ENCODE measurements around the gene NUDCD3. TPM values are rescaled to one million over a fixed set of nuclear protein-coding genes. Genes with fewer than 3 reads are reported as not detected.

NUDCD3 gene
- total RNA-seq, 4 donors from 2014 or later = 57.0 to 92.3 (median 75.2) TPM

GRCh38 chr7:44521347-44522095 is 31.1 kb upstream of the NUDCD3 start:
- H3K36me3 ChIP-seq = peaks cover 0 to 3% of the 10 kb centered on the region in 2 donors
- no peaks in the 10 kb centered on the region for H3K4me1 ChIP-seq
- H3K4me3 ChIP-seq = no peak overlapping the region
- TF ChIP-seq CTCF (IDR thresholded peaks at IDR 0.05) (no peak), POLR2AphosphoS5 (IDR thresholded peaks at IDR 0.05) (no peak), EP300 (IDR thresholded peaks at IDR 0.05) (no peak), POLR2A (IDR thresholded peaks at IDR 0.05) (no peak)
- H3K27me3 ChIP-seq = no peaks in the 10 kb centered on the region
- no peak for ATAC-seq
- WGBS, 2 donors (ENCODE audit: low coverage in 1 of 2) = 72 to 83% methylated on average over 2 to 8 of the region's 15 CpGs
- peaks cover 0 to 28% (median 0%) of the 10 kb centered on the region in 3 donors for H3K9me3 ChIP-seq
- no peak overlapping the region for H3K27ac ChIP-seq

GRCh38 chr7:44520574-44520973 is 30.1 kb upstream of the NUDCD3 start:
- no peaks in the 10 kb centered on the region for H3K4me1 ChIP-seq
- peaks cover 0 to 3% of the 10 kb centered on the region in 2 donors for H3K36me3 ChIP-seq
- no peak for TF ChIP-seq CTCF (IDR thresholded peaks at IDR 0.05)
- no peak for TF ChIP-seq POLR2A (IDR thresholded peaks at IDR 0.05)
- no peak for TF ChIP-seq EP300 (IDR thresholded peaks at IDR 0.05)
- TF ChIP-seq POLR2AphosphoS5 (IDR thresholded peaks at IDR 0.05) = no peak
- H3K9me3 ChIP-seq = peaks cover 0 to 18% (median 0%) of the 10 kb centered on the region in 3 donors
- no peaks in the 10 kb centered on the region for H3K27me3 ChIP-seq
- no peak overlapping the region for H3K27ac ChIP-seq
- ATAC-seq = no peak
- no peak overlapping the region for H3K4me3 ChIP-seq
- 86% methylated on average over 2 of the region's 5 CpGs; no CpG with 5 or more reads in 1 of the 2 donors for WGBS, 2 donors (ENCODE audit: low coverage in 1 of 2)

GRCh38 chr7:44519546-44519945 is 29.1 kb upstream of the NUDCD3 start:
- ATAC-seq = no peak
- WGBS, 2 donors (ENCODE audit: low coverage in 1 of 2) = 38 to 47% methylated on average over 3 to 6 of the region's 7 CpGs
- peaks cover 0 to 8% (median 0%) of the 10 kb centered on the region in 3 donors for H3K9me3 ChIP-seq

GRCh38 chr7:44518761-44519160 is 28.3 kb upstream of the NUDCD3 start:
- Histone ChIP-seq H3K27me3 (no peaks in the 10 kb centered on the region), H3K4me1 (no peaks in the 10 kb centered on the region), H3K36me3 (peaks cover 0 to 3% of the 10 kb centered on the region in 2 donors), H3K9me3 (no peaks in the 10 kb centered on the region), H3K4me3 (no peak overlapping the region), H3K27ac (no peak overlapping the region)
- TF ChIP-seq EP300 (IDR thresholded peaks at IDR 0.05) (no peak), POLR2AphosphoS5 (IDR thresholded peaks at IDR 0.05) (no peak), POLR2A (IDR thresholded peaks at IDR 0.05) (no peak), CTCF (IDR thresholded peaks at IDR 0.05) (no peak)
- WGBS, 2 donors (ENCODE audit: low coverage in 1 of 2) = 64 to 77% methylated on average over 3 of the region's 3 CpGs
- no peak for ATAC-seq

More at GRCh38 chr7:44519546-44519945, 29.1 kb upstream of the NUDCD3 start:
- no peaks in the 10 kb centered on the region for H3K27me3 ChIP-seq
- H3K27ac ChIP-seq = no peak overlapping the region
- H3K4me1 ChIP-seq = no peaks in the 10 kb centered on the region
- H3K4me3 ChIP-seq = no peak overlapping the region
- H3K36me3 ChIP-seq = peaks cover 0 to 3% of the 10 kb centered on the region in 2 donors
- TF ChIP-seq POLR2A (IDR thresholded peaks at IDR 0.05) (no peak), POLR2AphosphoS5 (IDR thresholded peaks at IDR 0.05) (no peak), EP300 (IDR thresholded peaks at IDR 0.05) (no peak), CTCF (IDR thresholded peaks at IDR 0.05) (no peak)

GRCh38 chr7:44517175-44517574 is 26.7 kb upstream of the NUDCD3 start:
- Histone ChIP-seq H3K36me3 (peaks cover 0 to 3% of the 10 kb centered on the region in 2 donors), H3K9me3 (no peaks in the 10 kb centered on the region), H3K4me1 (no peaks in the 10 kb centered on the region), H3K4me3 (no peak overlapping the region), H3K27me3 (no peaks in the 10 kb centered on the region), H3K27ac (no peak overlapping the region)
- no peak for ATAC-seq
- TF ChIP-seq EP300 (IDR thresholded peaks at IDR 0.05) (no peak), CTCF (IDR thresholded peaks at IDR 0.05) (no peak), POLR2AphosphoS5 (IDR thresholded peaks at IDR 0.05) (no peak), POLR2A (IDR thresholded peaks at IDR 0.05) (no peak)
- WGBS, 2 donors (ENCODE audit: low coverage in 1 of 2) = no CpG with 5 or more reads among the region's 8 CpGs

Measured in gastroesophageal sphincter (tissue), 4 donors.